Vagina (tissue), 2 donors: ENCODE results near the gene IMP3.

Experiments used
- POLR2A ChIP-seq, 2 donors: fragments of 450-650 bp; IDR thresholded peaks; one replicate each; pipeline ENCODE4 v1.6.1; 2017; ENCODE audit warnings: antibody characterized with exemption in 2 of 2, mild to moderate bottlenecking in 2 of 2, moderate library complexity in 2 of 2
- TF ChIP-seq, protein P1 (sequence below), 3 experiments: fragments of 450-650 bp in 2 of 3; fragments of 200-600 bp in 1 of 3; sonication (generic) in 1 of 3; IDR thresholded peaks; one replicate each; pipeline ENCODE4 v1.5.1; 2017 to 2019; ENCODE audit warnings: antibody characterized with exemption in 3 of 3, mild to moderate bottlenecking in 2 of 3, moderate library complexity in 2 of 3

- no peak for TF ChIP-seq POLR2A (IDR thresholded peaks at IDR 0.05)
- TF ChIP-seq, protein P1, sequence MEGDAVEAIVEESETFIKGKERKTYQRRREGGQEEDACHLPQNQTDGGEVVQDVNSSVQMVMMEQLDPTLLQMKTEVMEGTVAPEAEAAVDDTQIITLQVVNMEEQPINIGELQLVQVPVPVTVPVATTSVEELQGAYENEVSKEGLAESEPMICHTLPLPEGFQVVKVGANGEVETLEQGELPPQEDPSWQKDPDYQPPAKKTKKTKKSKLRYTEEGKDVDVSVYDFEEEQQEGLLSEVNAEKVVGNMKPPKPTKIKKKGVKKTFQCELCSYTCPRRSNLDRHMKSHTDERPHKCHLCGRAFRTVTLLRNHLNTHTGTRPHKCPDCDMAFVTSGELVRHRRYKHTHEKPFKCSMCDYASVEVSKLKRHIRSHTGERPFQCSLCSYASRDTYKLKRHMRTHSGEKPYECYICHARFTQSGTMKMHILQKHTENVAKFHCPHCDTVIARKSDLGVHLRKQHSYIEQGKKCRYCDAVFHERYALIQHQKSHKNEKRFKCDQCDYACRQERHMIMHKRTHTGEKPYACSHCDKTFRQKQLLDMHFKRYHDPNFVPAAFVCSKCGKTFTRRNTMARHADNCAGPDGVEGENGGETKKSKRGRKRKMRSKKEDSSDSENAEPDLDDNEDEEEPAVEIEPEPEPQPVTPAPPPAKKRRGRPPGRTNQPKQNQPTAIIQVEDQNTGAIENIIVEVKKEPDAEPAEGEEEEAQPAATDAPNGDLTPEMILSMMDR (IDR thresholded peaks at IDR 0.05), result no peak
Observed at GRCh38 chr15:75598361-75598760, 41.7 kb downstream of the IMP3 start.
